Measurements from ENCODE around the gene MORF4L1.
"Not testable (repeated sequence)": the region's sequence is repeated elsewhere in the genome, so short reads cannot be mapped to it uniquely, and the experiment has no call there.

MORF4L1 gene

DNA sequence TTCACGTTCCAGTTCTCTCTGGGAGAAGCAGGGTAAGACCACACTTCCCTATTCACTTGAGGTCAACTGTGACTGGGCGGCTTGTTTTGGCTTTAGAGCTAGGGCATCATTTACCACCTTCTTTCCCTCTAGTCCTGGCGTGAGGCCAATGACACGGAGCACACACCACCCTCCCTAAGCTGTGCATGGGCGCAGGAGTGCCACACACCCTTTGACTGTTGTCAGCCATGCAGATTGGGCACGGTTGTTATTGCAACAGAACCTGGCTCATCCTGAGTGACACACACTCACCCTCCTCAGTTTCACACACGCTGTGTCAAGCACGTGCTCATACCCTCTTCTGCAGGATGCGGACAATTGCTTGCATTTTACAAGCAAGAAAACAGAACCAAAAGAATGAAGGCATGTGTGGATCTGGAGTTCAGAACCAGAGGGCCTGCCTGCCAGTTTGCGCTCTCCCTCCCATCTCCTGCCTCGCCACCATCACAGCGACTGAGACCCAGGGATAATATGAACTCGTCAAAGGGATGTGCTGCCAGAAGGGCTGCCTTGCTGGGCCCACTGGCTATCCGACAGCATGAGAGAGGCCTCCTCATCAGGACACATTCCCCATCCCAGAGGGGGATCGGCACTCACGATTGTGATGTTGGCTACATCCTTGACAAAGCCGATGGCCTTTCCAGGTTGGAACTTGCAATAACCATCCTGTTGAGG lies 54.5 kb downstream of the MORF4L1 start:
- no peak for DNase-seq

DNA sequence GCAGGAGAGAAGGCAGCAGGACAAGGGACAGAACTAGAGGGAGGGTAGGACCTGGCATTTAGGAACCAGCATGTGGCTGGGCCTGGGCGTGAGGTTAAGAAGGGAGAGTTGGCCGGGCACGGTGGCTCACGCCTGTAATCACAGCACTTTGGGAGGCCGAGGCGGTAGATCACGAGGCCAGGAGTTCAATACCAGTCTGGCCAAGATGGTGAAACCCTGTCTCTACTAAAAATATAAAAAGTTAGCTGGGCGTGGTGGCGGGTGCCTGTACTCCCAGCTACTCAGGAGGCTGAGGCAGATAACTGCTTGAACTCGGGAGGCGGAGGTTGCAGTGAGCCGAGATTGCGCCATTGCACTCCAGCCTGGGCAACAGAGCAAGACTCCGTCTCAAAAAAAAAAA lies 55.5 kb downstream of the MORF4L1 start:
- not testable (repeated sequence) for DNase-seq

DNA sequence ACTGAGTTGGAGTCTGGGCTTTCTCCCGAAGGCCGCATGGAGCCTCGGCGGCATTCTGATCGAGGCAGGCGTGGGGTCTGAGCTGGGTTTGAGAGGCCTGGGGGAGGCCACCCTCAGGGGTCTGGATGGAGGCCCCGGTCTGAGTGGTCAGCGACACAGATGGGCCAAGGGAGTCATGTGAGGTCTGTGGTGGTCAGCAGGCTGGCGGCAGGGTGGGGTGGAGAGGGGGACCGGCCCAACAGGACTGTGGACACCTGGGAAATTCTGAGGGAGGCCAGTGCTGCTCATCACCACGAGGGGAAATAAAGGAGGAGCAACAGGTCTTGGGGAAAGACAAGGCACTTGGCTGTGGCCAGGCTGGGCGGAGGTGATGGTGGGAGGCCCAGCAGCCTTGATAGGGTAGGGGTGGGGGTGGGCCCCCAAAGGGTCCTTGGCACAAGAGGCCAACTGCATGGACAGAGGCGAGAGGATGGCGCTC lies 56.0 kb downstream of the MORF4L1 start:
- no peak for DNase-seq

DNA sequence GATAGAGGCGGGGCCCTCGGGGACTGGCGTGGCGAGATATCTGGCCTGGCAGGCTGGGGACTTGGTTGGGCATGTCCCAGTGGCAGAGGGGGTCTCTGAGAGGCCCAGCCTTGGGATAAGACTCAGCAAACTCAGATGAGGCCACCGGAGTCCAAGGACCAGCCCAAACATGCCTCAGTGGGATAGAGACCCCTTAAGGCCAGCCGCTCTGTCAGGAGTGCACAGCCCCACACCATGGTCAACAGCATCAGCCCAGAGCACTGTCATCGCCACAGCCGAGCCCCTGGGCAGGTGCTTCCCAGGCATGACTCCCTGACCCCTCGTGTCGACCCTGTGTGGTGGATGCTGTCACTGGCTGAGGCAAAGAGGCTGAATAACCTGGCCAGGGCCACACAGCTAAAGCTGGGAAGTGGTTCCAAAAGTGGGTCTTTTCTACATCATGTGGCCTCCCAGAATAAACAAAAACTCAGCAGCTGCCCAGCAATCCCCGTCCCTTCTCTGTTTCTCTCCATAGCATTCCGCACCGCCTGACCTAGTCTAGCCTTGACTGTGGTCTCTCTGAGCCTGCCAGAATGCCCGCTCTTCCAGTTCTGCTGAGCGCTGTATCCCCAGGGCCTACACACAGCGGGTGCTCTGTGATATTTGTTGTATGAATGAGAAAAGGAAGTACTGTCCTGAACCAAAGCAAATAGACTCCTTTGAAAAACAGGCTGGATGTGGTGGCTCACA lies 57.0 kb downstream of the MORF4L1 start:
- no peak for DNase-seq

DNA sequence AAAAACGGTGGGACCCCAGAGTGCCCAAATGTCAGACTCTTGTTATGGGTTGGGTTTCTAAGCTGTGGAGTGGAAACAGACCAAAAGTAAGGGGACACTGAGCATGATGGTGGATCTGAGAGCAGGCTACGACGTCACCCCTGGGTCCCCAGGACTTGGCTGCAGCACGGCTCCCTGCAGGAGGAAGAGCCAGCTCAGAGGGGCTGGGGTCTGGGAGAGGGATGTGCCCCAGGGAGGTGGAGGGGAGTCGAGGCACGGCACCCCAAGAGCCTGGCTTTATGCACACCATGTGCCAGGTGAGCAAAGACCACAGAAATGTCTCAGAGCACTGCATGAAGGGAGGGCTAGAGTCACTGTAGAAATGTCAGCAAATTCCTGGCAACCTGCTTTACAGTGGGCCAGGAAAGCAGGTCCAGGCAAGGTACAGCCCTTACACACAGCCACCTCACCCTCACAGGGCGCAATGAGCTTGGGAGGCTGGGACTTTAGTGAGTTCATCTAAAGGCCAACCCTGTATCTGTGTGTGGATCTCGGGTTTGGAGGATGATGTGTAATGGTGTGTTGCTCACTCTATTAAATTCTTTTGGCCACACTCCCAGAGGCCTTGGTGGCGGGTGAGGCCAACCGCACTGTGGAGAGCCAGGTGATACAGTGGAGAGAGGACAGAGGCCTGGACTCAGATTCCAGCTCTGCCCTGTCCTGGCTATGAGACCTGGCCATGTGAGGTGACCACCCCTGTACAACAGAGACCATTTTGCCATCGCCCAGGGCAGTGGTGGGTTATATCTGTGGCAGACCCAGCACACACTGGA lies 58.1 kb downstream of the MORF4L1 start:
- no peak for DNase-seq

DNA sequence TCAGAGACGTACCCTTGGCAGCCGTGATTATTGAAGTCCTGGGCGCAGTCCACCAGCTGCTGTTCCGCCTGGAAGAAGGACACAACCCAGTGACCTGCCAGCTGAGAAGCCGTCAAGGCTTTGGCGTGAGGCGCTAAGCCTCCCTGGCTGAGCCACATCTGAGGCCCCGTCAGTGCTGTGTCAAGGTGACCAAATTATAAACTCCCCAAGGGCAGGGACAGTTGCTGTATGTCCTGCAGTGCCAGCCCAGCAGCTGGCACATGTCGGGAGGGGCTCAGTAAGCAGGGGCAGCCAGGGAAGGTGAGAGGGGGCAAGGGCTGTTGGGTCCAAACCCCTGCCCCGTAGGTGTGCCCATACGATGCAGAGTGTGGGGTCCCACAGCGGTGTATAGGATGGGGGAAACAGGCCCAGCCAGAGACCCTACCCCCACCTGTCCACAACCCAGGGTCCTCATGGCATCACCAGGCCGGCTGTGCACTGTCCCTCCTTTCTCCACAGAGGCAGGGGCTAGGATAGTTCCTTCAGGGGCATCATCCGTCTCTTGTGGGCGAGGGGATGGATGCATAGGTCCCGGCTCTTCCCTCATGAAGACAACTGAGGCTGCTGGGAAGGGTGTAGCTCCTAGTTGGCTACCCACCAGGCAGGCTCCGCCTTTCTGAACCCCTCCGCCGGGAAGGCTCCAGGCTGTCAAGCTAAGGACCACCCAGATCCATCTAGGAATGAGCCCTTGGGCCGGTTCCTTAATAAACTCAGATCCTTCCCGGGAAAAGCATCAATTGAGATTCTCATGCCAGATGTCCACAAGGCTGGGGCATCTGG lies 59.0 kb downstream of the MORF4L1 start:
- no peak for DNase-seq

DNA sequence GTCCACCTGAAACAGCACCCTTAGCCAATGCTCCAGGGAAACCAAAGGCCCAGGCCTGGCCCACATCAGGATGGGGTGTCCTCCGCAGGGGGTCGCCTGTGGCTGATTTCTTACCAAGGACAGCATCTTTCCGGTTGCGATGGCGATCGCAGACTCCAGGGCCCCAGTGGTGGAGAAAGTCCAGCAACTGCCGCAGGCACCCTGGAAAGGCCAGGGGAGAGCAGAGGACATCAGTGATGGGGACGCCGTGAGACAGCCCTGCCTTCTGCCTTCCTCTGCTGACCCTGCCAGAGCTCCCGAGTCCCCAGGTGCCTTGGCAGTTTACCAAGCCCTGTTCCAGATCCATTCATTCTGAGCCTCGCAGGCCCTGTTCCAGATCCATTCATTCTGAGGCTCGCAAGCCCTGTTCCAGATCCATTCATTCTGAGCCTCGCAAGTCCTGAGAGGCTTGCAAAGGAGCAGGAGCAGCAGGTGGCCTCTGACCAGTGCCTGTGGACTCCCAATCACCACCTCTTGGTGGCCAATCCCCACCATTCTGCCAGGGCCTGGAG lies 59.6 kb downstream of the MORF4L1 start:
- no peak for DNase-seq

DNA sequence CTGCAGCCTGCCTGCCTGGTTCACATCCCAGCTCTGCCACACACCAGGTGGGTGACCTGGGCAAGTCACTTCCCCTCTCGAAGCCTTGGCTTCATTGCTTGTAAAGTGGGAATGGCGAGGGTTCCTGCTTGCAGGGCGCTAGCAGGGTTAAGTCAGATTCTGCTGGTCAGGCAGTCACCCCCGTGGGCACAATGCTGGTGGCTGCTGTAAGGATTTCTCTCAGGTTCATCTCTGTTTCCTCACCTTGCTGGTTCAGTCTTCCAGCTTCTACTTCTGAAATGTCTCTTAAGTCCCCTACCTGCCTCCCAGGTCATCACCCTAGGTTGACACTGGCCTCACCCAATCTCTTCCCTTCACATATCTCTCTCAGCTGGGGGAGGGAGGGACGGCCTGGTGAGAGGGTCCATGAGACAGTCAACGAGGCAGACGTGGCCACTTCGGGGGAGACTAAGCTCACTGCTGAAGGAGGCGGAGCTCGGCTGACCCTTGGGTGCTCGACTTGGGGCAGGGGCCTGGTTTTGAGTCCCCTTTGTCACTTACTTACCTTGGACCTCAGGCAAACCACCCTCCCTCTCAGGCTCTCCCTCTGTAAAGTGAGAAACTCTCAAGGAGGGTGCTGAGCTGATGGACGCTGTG lies 60.6 kb downstream of the MORF4L1 start:
- DNase-seq, result no peak

DNA sequence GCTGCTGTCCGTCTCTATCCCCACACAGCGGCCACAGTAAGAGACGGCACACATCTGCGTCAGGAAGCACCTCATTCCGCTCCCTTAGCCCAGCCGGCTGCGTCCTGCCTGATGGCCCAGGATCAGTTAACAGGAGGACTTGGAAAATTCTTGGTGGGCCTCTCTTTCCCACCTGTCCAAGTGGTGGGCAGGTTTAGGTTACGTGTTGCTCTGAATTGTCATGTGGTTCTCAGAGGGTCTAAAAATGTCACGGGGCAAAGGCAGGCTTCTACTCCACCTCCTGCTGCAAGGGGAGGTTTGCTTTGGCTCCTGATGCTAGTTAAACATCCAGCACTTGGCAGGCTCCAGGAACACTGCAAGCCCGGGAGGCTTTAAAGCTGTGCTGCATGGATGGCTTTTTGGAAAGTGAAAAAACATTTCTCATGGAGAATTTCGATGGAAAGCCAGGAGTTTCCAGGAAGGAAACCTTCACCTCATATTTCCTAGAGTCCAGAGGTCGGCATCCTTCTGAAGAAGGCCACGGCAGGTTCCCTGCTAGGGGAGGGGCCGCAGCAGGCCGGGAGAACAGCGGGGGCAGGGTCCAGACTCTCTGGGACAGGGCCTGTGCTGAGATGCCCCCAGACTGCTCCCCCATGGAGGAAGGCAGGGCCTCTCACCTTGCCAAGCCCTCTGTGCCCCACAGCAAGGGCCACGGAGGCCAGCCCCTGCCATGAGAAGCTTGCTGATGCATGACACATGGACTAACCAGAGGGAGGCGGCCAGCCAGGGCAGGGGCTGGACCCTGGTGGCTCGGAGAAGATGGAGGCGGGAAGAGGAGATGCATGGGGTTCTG lies 61.3 kb downstream of the MORF4L1 start:
- no peak for DNase-seq

DNA sequence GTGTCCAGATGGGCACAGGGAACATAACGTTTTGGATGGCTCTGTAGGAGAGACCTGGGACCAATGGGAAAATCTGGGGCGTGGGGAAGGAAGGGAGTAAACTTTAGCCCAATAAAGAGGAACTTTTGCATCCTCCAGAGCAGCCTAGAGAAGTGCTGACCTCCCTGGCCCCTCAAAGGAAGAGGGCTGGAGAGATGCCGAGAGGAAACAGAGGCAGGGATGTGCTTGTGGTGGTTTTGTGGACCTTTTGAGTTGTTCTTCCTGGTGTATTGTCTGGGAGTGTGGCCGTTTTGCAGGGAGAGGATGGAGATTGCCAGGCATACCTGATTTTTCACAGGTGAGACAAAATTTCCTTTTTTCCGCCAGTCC lies 61.9 kb downstream of the MORF4L1 start:
- DNase-seq, result no peak

DNA sequence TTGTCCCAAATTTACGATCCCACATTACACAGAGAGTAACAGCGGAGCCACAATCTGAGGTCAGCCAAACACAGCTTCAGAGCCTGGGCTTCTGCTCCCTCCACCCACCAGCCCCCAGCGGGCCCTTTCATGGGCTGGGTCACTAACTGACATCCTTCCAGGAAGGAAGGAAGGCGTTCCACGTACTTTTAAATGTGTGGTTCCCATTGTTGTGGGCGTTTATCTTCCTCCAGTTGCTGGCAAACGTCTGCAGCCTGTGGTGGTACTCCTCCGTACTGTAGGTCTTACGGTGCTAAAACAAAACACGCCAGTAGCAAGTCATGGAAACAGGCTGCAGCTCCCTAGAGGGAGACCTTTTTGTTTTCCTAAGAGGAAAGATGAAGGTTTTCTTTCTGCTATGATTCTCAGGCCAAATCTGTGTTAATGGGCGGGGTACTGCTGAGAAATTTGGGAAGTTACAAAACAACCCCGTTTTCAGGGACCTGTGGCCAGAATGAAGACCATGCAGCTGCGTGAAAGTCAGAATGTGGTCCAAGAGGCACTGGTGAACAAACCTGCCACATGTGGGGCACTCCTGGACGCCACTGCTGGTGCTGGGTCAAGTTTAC lies 64.5 kb downstream of the MORF4L1 start:
- peak in 1 of 5 experiments; percentile 53 for DNase-seq

DNA sequence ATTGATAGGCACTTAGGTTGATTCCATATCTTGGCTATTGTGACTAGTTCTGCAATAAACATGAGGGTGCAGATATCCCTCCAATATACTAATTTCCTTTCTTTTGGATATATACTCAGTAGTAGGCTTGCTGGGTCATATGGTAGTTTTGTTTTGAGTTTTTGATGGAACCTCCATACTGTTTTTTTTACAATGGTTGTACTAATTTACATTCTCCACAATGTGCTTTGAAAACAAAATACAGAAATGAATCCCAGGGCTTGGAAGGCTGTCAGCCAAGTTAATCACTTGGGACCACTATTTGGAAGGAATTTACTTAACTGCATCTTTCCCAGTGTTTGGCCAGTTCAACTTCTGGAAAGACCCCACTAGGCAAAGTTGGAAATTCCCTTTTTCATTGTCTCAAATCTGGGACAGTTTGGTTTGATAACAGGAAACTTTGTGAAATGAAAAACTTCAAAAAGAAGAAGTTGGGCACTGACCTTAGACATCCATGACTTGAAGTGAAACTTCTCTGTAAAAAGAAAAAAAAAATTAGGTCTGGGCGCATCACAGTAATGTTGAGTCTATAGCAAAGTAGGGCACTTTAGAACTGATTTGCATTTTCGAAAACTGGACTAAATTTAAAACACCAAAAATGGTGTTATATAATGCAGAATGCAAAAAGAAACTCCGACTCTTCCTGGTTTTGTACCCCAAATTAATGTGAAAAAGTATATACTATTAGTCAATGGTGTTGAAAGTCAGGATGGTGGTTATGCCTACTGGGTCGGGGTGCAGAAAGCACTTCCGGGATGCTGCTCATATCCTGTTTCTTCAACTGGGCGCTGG lies 66.2 kb downstream of the MORF4L1 start:
- DNase-seq, result peak in 2 of 5 experiments; percentile 19 to 86

DNA sequence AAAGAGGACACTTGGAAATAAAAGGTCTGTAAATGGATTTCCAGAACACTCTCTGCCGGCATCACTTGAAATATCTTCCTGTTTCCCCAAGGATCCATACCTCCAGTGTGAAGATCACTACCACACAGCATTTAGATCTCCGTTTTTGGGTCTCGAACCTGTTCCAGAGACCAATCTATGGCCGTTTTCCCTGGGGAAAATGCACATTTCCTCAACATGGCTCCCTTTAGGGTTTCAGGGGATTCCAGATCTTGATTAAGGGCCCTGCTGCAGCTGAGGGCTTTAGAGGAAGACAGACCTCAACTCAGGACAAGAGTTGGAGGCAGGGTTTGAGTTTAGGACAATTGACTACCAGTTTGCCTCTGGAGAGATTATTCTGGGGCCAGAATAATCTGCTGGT lies 70.1 kb downstream of the MORF4L1 start:
- DNase-seq, result no peak

DNA sequence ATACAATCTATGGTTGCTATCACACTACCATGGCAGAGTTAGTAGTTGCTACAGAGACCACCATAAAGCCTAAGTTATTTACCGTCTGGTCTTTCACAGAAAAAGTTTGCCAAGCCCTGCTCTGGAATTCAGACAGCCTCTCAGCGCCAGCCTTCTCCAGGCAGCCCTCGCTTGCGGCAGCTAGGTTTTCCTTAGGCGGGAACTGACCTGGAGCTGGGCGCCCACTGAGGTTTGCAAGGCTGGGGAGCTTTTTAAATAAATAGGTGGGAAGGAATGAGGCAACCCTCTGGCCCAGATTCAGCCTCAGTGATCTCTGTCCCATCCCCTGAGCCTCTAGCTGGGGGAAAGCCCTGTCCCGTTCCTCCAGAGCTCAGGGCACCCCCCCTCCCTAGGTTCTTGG lies 71.0 kb downstream of the MORF4L1 start:
- no peak for DNase-seq

DNA sequence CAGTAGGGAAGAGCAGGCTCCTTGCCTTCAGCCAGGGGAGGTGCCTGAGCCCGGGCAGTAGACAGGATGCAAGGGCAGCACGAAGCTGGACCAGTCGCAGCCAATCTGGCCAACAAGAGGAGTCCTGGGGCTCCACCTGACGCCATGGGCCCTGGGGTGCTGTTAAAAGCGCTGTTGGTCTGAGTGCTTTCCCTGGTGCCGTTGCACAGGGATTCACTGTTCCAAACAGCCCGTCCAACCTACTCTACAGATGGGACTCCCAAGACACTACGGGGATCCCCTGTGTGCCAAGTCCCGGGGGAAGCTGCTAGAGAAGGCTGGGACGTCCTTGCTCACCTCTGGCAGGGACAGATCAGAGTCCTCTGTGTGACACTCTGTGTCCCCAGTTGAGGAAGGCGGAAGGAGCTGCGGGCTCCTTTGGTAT lies 71.5 kb downstream of the MORF4L1 start:
- DNase-seq, result no peak

DNA sequence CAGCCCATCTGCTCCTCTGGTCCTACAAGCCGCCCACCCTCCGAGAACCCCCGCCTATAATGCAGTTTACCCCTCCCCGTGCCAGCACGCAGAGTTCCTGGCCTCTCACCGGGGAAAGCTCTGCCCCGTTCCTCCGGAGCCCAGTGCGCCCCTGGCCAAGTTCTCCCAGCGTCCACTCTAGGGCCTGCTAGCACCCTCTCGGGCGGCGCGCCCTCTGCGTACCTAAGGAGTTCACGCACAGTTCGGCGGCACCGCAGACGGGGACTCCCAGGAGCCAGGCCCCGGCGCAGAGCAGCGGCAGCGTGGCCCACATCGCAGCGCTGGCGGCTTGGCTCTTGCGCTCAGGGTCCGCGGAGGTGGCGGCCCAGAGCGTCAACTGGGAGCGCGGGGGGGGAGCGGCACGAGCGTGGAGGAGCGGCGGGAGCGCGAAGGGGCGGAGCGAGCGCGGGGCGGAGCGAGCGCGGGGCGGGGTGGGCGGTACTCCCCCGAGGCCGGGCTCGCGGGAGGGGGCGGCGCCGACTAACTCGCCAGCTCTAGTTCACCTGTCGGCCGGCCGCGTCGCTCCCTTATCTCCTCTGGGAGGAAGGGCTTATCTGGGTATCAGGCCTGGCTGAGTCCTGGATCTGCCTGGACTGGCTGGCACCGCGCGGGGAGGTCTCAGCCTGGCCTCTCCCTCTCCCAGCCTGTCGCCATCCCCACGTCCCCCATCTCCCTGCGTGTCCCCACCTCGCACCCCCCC lies 72.1 kb downstream of the MORF4L1 start, which contains the start of gene CTSH:
Gene CTSH (minus strand): TSS at position 378 of the 739 bp plus-strand sequence. CDS start 65 bp downstream, at position 313.
- DNase-seq, result peak; percentile 55 to 84 (median 64)

DNA sequence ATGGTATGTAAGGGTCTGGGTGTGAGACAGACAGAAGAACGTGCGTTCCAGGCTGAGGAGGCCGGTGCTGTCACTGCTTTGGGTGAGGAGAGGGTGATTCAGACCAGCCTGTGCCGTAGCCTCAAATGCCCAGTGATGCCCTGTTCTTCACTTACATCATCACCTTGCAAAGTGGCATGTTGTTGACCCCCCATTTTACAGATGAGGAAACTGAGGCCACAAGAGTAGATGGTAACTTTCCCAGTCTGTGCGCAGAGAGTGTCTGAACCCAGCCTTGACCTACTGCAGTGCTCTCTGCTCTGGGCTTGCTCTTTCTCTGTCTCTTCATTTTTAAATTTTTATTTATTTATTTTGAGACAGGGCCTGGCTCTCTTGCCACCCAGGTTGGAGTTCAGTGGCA lies 73.8 kb downstream of the MORF4L1 start:
- DNase-seq, result no peak

DNA sequence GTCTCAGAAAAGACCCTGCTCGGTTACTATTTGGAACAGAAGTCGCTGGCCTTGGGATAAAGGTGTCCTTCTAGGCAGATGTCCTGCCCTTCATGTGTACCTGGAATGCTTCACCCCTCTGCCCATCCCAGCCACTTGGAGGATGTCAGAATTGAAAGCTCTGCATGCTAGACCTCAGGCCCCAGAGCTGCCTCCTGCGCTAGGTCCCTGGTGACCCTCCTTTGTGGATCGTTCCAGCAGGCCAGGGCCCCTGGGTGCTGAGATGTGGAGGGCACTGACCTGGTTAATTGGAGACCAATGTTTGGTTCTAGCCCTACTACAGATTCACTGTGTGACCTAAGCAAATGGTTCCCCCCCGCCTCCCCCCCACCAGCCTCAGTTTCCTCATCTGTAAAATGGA lies 74.8 kb downstream of the MORF4L1 start:
- no peak for DNase-seq

Measured in T-helper 2 cell (primary cell).